Body of pancreas (tissue), 4 donors: Measurements from ENCODE around the gene DLEU7. TPM values are rescaled to one million over a fixed set of nuclear protein-coding genes. Genes with fewer than 3 reads are reported as not detected.

ENCODE experiments used
- ATAC-seq: fragments of 150-250 bp; one replicate; pipeline ENCODE4 v1.9.1; 2016
- DNase-seq, 4 donors: peaks; one replicate each; pipeline ENCODE4 v3.0.0-alpha.2; 2019
- H3K27ac ChIP-seq, 4 donors: fragments of 200-600 bp; sonication (generic); 1 replicate in 3 of 4; 2 replicates in 1 of 4; pipeline versions ENCODE4 v1.5.1 to v1.6.1; 2016 to 2019; ENCODE audit warnings: mild to moderate bottlenecking in 1 of 4, mixed read lengths in 1 of 4, moderate library complexity in 1 of 4
- H3K27me3 ChIP-seq, 2 donors: fragments of 200-600 bp; sonication (generic); one replicate each; pipeline ENCODE4 v1.6.0; 2016; ENCODE audit warnings: mild to moderate bottlenecking in 1 of 2
- H3K36me3 ChIP-seq, 2 donors: fragments of 200-600 bp; sonication (generic); replicated peaks in 1 of 2; 2 replicates each; pipeline ENCODE4 v1.5.1; 2016; ENCODE audit warnings: low read depth in 2 of 2; ENCODE audit not compliant: insufficient read depth in 1 of 2
- H3K4me1 ChIP-seq: fragments of 200-600 bp; sonication (generic); one replicate; pipeline ENCODE4 v1.6.0; 2016
- H3K4me3 ChIP-seq, 2 donors: fragments of 200-600 bp; sonication (generic); 1 replicate in 1 of 2; 2 replicates in 1 of 2; pipeline ENCODE4 v1.5.1; 2016 to 2019
- H3K9me3 ChIP-seq, 3 donors: fragments of 200-600 bp; sonication (generic); 1 replicate in 2 of 3; 2 replicates in 1 of 3; pipeline ENCODE4 v1.5.1; 2016
- POLR2A ChIP-seq, 3 donors: fragments of 450-650 bp; IDR thresholded peaks; one replicate each; pipeline ENCODE4 v1.6.1; 2016; ENCODE audit warnings: antibody characterized with exemption in 3 of 3, mild to moderate bottlenecking in 2 of 3
- WGBS, 2 donors: methylation state at CpG; one replicate each; pipeline ENCODE4 v1.1.5; 2017; 5-methylcytosine and 5-hydroxymethylcytosine counted together
- intact Hi-C: fragments of 100-400 bp; cut with DNase I; formaldehyde crosslinking; loops from one replicate; pipeline ENCODE4 v1.15.1; 2023
- total RNA-seq, 2 donors: library from RNA; depleted of rRNA; stranded (reverse); fragments of >200 nt; gene quantifications; one replicate each; pipeline ENCODE4 v1.1.0, GENCODE V29; 2016
- TF ChIP-seq, protein P1 (sequence below), 7 experiments: fragments of 450-650 bp in 4 of 7; fragments of 200-600 bp in 3 of 7; sonication (generic) in 3 of 7; IDR thresholded peaks; one replicate each; pipeline ENCODE4 v1.5.1; 2016 to 2019; ENCODE audit warnings: antibody characterized with exemption in 7 of 7

DLEU7 gene
- total RNA-seq, 2 donors from 2014 or later = not detected

DNA sequence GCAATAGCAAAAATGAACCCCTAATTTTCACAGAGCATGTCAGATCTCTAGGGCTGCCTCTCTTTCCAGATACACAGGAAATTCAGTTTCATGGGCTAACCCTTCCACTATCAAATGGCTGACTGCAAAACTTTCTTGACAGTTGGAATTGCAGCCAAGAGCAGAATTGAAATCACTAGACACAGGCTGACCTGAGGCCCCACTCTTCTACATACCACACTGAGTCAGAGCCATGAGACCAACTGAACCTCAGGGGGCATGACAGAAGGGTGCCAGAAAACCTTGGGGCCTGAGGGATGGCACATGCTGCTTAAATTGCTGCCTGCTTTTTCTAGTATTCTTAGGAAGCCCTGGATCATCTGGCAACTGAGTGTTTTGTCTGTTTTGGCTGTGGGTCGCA is 1.7 kb upstream of the DLEU7 start:
- H3K4me1 ChIP-seq = peaks cover 10% of the 10 kb centered on the region
- H3K36me3 ChIP-seq = no peaks in the 10 kb centered on the region
- no peak for TF ChIP-seq POLR2A (IDR thresholded peaks at IDR 0.05)
- TF ChIP-seq, protein P1, sequence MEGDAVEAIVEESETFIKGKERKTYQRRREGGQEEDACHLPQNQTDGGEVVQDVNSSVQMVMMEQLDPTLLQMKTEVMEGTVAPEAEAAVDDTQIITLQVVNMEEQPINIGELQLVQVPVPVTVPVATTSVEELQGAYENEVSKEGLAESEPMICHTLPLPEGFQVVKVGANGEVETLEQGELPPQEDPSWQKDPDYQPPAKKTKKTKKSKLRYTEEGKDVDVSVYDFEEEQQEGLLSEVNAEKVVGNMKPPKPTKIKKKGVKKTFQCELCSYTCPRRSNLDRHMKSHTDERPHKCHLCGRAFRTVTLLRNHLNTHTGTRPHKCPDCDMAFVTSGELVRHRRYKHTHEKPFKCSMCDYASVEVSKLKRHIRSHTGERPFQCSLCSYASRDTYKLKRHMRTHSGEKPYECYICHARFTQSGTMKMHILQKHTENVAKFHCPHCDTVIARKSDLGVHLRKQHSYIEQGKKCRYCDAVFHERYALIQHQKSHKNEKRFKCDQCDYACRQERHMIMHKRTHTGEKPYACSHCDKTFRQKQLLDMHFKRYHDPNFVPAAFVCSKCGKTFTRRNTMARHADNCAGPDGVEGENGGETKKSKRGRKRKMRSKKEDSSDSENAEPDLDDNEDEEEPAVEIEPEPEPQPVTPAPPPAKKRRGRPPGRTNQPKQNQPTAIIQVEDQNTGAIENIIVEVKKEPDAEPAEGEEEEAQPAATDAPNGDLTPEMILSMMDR (IDR thresholded peaks at IDR 0.05) = no peak
- 92 to 93% methylated on average over 1 of the region's 1 CpG for WGBS, 2 donors
- H3K4me3 ChIP-seq = no peak overlapping the region
- DNase-seq = no peak
- no peak overlapping the region for H3K27ac ChIP-seq
- intact Hi-C loops = no loop called here
- no peak for ATAC-seq
- peaks cover 0 to 6% of the 10 kb centered on the region in 2 donors for H3K27me3 ChIP-seq
- no peaks in the 10 kb centered on the region for H3K9me3 ChIP-seq

DNA sequence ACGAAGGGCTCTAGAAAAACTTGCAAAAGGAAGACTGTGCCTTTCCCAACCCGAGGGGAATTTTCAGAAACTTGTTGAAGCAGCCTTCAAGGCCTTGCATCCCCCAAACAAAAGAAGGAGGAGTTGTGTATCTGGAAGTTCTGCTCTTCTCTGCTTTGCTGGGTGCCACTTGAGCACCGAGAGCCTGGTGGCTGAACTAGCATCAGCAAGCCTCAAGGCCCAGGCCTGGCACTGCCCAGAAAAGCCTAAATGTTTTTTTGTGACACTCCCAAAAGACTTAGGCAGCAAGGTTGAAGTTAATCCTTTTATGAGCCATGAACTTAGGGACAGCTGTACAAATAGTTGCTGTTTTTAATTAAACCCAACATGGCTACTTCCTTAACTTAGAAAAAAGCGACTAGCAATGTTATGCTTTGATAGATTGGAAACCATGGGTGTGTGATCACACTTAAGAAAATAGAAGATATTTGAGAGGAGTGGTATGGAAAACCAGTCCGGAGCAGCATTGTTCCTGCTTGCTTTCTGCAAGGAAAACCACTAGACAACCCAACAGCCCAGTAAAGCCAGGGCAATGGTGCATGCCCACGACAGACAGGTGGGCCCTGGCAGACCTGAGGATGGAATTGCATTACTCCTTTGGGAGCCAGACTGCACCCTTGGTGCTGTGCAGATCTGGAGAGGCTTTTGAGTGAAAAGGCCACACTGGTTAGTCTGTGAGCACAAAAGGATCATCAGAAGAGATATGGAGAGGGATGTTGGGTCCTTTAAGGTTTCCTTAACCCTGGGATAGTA is 788 bp upstream of the DLEU7 start:
- Histone ChIP-seq H3K27ac (no peak overlapping the region), H3K4me3 (no peak overlapping the region), H3K36me3 (no peaks in the 10 kb centered on the region), H3K4me1 (peaks cover 10% of the 10 kb centered on the region), H3K27me3 (peaks cover 0 to 6% of the 10 kb centered on the region in 2 donors), H3K9me3 (no peaks in the 10 kb centered on the region)
- ATAC-seq (no peak), DNase-seq (no peak)
- intact Hi-C loops = no loop called here
- no peak for TF ChIP-seq POLR2A (IDR thresholded peaks at IDR 0.05)
- WGBS, 2 donors = 81 to 84% methylated on average over 6 of the region's 6 CpGs

GRCh38 chr13:50842990-50843256 is 569 bp downstream of the DLEU7 start:
- no peaks in the 10 kb centered on the region for H3K9me3 ChIP-seq
- DNase-seq (no peak), ATAC-seq (no peak)
- TF ChIP-seq POLR2A (IDR thresholded peaks at IDR 0.05) = no peak
- TF ChIP-seq, protein P1 (IDR thresholded peaks at IDR 0.05) = no peak
- H3K27me3 ChIP-seq = peaks cover 0 to 6% of the 10 kb centered on the region in 2 donors
- no peak overlapping the region for H3K27ac ChIP-seq
- 18% methylated on average over 6 of the region's 8 CpGs; no CpG with 5 or more reads in 1 of the 2 donors for WGBS, 2 donors
- H3K4me1 ChIP-seq = peaks cover 10% of the 10 kb centered on the region
- intact Hi-C loops = no loop called here
- no peaks in the 10 kb centered on the region for H3K36me3 ChIP-seq
- H3K4me3 ChIP-seq = no peak overlapping the region

- H3K9me3 ChIP-seq = no peaks in the 10 kb centered on the region
- 63 to 65% methylated on average over 10 of the region's 10 CpGs for WGBS, 2 donors
- peaks cover 10% of the 10 kb centered on the region for H3K4me1 ChIP-seq
- no peak for DNase-seq
- TF ChIP-seq, protein P1 (IDR thresholded peaks at IDR 0.05) = no peak
- TF ChIP-seq POLR2A (IDR thresholded peaks at IDR 0.05) = no peak
- no peak overlapping the region for H3K4me3 ChIP-seq
- H3K36me3 ChIP-seq = no peaks in the 10 kb centered on the region
- H3K27ac ChIP-seq = no peak overlapping the region
- ATAC-seq = no peak
- H3K27me3 ChIP-seq = peaks cover 0 to 6% of the 10 kb centered on the region in 2 donors
- intact Hi-C loops = no loop called here
Observed at GRCh38 chr13:50842251-50842989, 1.1 kb downstream of the DLEU7 start.

- no peak for ATAC-seq
- TF ChIP-seq, protein P1 (IDR thresholded peaks at IDR 0.05) = no peak
- TF ChIP-seq POLR2A (IDR thresholded peaks at IDR 0.05) = no peak
- 80 to 88% methylated on average over 7 of the region's 7 CpGs for WGBS, 2 donors
Observed at GRCh38 chr13:50841786-50842185, 1.7 kb downstream of the DLEU7 start.

More at GRCh38 chr13:50841786-50842185, 1.7 kb downstream of the DLEU7 start:
- H3K9me3 ChIP-seq = no peaks in the 10 kb centered on the region
- intact Hi-C loops = no loop called here
- no peak for DNase-seq
- H3K4me3 ChIP-seq = no peak overlapping the region
- H3K4me1 ChIP-seq = peaks cover 10% of the 10 kb centered on the region
- peaks cover 0 to 6% of the 10 kb centered on the region in 2 donors for H3K27me3 ChIP-seq
- H3K36me3 ChIP-seq = no peaks in the 10 kb centered on the region
- no peak overlapping the region for H3K27ac ChIP-seq
